ENCODE data around the gene RDH8. TPM values are rescaled to one million over a fixed set of nuclear protein-coding genes. Genes with fewer than 3 reads are reported as not detected.

RDH8 gene
- total RNA-seq, 4 donors from 2014 or later, result not detected

GRCh38 chr19:10018263-10018662, 5.0 kb downstream of the RDH8 start:
- peaks cover 0 to 61% (median 0%) of the 10 kb centered on the region in 4 donors for H3K27me3 ChIP-seq
- intact Hi-C loops (cut with DNase I), result no loop called here
- no peak for TF ChIP-seq POLR2A (IDR thresholded peaks at IDR 0.05; ENCODE audit: low read depth)
- TF ChIP-seq POLR2AphosphoS5 (IDR thresholded peaks at IDR 0.05), result no peak
- TF ChIP-seq EP300 (IDR thresholded peaks at IDR 0.05), result no peak
- no peak for TF ChIP-seq CTCF (IDR thresholded peaks at IDR 0.05)

GRCh38 chr19:10018786-10019185, 5.5 kb downstream of the RDH8 start:
- Histone ChIP-seq H3K4me3 (no peak overlapping the region), H3K27me3 (peaks cover 0 to 56% (median 0%) of the 10 kb centered on the region in 4 donors), H3K36me3 (no peaks in the 10 kb centered on the region), H3K9me3 (no peaks in the 10 kb centered on the region), H3K4me1 (no peaks in the 10 kb centered on the region), H3K27ac (replicated peaks in 1 of 4) (no peak overlapping the region)
- intact Hi-C loops (cut with DNase I), result no loop called here
- peak; percentile 82 for DNase-seq (ENCODE audit: extremely low spot score)
- TF ChIP-seq EP300 (IDR thresholded peaks at IDR 0.05) (no peak), POLR2AphosphoS5 (IDR thresholded peaks at IDR 0.05) (no peak), CTCF (IDR thresholded peaks at IDR 0.05) (no peak), POLR2A (IDR thresholded peaks at IDR 0.05; ENCODE audit: low read depth) (no peak)
- 77% methylated on average over 4 of the region's 9 CpGs for WGBS

More at GRCh38 chr19:10018263-10018662, 5.0 kb downstream of the RDH8 start:
- H3K4me3 ChIP-seq, result no peak overlapping the region
- no peaks in the 10 kb centered on the region for H3K9me3 ChIP-seq
- no peaks in the 10 kb centered on the region for H3K36me3 ChIP-seq
- no peak for DNase-seq (ENCODE audit: extremely low spot score)
- WGBS, result 86% methylated on average over 3 of the region's 3 CpGs
- H3K4me1 ChIP-seq, result no peaks in the 10 kb centered on the region
- no peak overlapping the region for H3K27ac ChIP-seq (replicated peaks in 1 of 4)

GRCh38 chr19:10019246-10019645, 6.0 kb downstream of the RDH8 start:
- H3K27ac ChIP-seq (replicated peaks in 1 of 4), result no peak overlapping the region
- peaks cover 0 to 52% (median 0%) of the 10 kb centered on the region in 4 donors for H3K27me3 ChIP-seq
- H3K36me3 ChIP-seq, result no peaks in the 10 kb centered on the region
- no peaks in the 10 kb centered on the region for H3K9me3 ChIP-seq
- intact Hi-C loops (cut with DNase I), result no loop called here
- no peak for TF ChIP-seq CTCF (IDR thresholded peaks at IDR 0.05)
- no peak for TF ChIP-seq POLR2AphosphoS5 (IDR thresholded peaks at IDR 0.05)
- TF ChIP-seq EP300 (IDR thresholded peaks at IDR 0.05), result no peak
- TF ChIP-seq POLR2A (IDR thresholded peaks at IDR 0.05; ENCODE audit: low read depth), result no peak
- 91% methylated on average over 5 of the region's 5 CpGs for WGBS
- H3K4me3 ChIP-seq, result no peak overlapping the region
- no peaks in the 10 kb centered on the region for H3K4me1 ChIP-seq
- no peak for DNase-seq (ENCODE audit: extremely low spot score)

- DNase-seq (ENCODE audit: extremely low spot score), result no peak
- Histone ChIP-seq H3K27ac (replicated peaks in 1 of 4) (no peak overlapping the region), H3K4me3 (no peak overlapping the region), H3K9me3 (no peaks in the 10 kb centered on the region), H3K27me3 (peaks cover 0 to 44% (median 0%) of the 10 kb centered on the region in 4 donors), H3K36me3 (no peaks in the 10 kb centered on the region), H3K4me1 (no peaks in the 10 kb centered on the region)
- intact Hi-C loops (cut with DNase I), result no loop called here
- 77% methylated on average over 6 of the region's 6 CpGs for WGBS
- TF ChIP-seq POLR2A (IDR thresholded peaks at IDR 0.05; ENCODE audit: low read depth), result no peak
- TF ChIP-seq CTCF (IDR thresholded peaks at IDR 0.05), result no peak
- TF ChIP-seq EP300 (IDR thresholded peaks at IDR 0.05), result no peak
- no peak for TF ChIP-seq POLR2AphosphoS5 (IDR thresholded peaks at IDR 0.05)
Measured at GRCh38 chr19:10020851-10021250, 7.6 kb downstream of the RDH8 start.

GRCh38 chr19:10021446-10021845, 8.2 kb downstream of the RDH8 start:
- intact Hi-C loops (cut with DNase I), result no loop called here
- no peak overlapping the region for H3K27ac ChIP-seq (replicated peaks in 1 of 4)
- H3K27me3 ChIP-seq, result peaks cover 0 to 48% (median 0%) of the 10 kb centered on the region in 4 donors
- WGBS, result 85% methylated on average over 23 of the region's 23 CpGs
- TF ChIP-seq POLR2AphosphoS5 (IDR thresholded peaks at IDR 0.05) (no peak), POLR2A (IDR thresholded peaks at IDR 0.05; ENCODE audit: low read depth) (no peak), CTCF (IDR thresholded peaks at IDR 0.05) (no peak), EP300 (IDR thresholded peaks at IDR 0.05) (no peak)
- H3K36me3 ChIP-seq, result no peaks in the 10 kb centered on the region
- no peaks in the 10 kb centered on the region for H3K4me1 ChIP-seq
- H3K4me3 ChIP-seq, result no peak overlapping the region
- H3K9me3 ChIP-seq, result no peaks in the 10 kb centered on the region
- no peak for DNase-seq (ENCODE audit: extremely low spot score)
